T-helper 1 cell treated with Interleukin-12 subunit alpha and Interleukin-12 subunit beta and Interleukin-4 antibody, amounts not matched to agents 30 ng/mL and 1 ng/mL, for 36 hours (primary cell): Measurements from ENCODE around the gene SNAPIN. TPM values are rescaled to one million over a fixed set of nuclear protein-coding genes. Genes with fewer than 3 reads are reported as not detected.

Experiments used
- intact Hi-C: fragments of 100-400 bp; cut with micrococcal nuclease; formaldehyde crosslinking; loops from one replicate; pipeline ENCODE4 v1.15.1; 2024
- total RNA-seq: library from RNA; stranded (reverse); gene quantifications from 2 replicates; pipeline ENCODE4 v1.2.3, GENCODE V29; 2022

The SNAPIN gene
- total RNA-seq, 1 donor from 2014 or later: 36.2 TPM

DNA sequence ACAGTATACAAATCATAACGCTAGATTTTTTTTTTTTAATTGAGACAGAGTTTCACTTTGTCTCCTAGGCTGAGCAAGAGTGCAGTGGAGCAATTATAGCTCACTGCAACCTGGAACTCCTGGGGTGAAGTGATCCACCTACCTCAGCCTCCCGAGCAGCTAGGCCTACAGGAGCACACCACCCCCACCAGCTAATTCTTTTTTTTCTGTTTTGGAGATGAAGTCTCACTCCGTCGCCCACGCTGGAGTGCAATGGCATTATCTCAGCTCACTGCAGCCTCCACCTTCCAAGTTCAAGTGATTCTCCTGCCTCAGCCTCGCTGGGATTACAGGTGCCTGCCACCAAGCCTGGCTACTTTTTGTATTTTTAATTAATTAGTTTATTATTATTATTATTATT lies 41.3 kb downstream of the SNAPIN start:
- intact Hi-C loops: no loop called here

GRCh38 chr1:153705484-153705883 lies 47.0 kb downstream of the SNAPIN start:
- intact Hi-C loops: no loop called here

GRCh38 chr1:153711026-153711425 lies 52.5 kb downstream of the SNAPIN start:
- intact Hi-C loops: no loop called here

Other genes with a start within 250 kb of the SNAPIN start
- gene S100A7A, start 242.2 kb upstream of the SNAPIN start, total RNA-seq: not detected in 2 replicates
- gene S100A7, start 198.1 kb upstream of the SNAPIN start, total RNA-seq: not detected in 2 replicates
- gene S100A6, start 122.7 kb upstream of the SNAPIN start, total RNA-seq: 410 and 418 TPM in 2 replicates
- 2.6 and 3.9 TPM in 2 replicates for gene S100A5, start 117.8 kb upstream of the SNAPIN start, total RNA-seq
- gene S100A4, start 112.9 kb upstream of the SNAPIN start, total RNA-seq: 762 and 767 TPM in 2 replicates
- gene S100A3, start 109.4 kb upstream of the SNAPIN start, total RNA-seq: 0.24 TPM in 1 of 2 replicates, not detected in the other
- 0.78 TPM in 1 of 2 replicates, not detected in the other for gene S100A2, start 92.9 kb upstream of the SNAPIN start, total RNA-seq
- not detected in 2 replicates for gene S100A16, start 45.6 kb upstream of the SNAPIN start, total RNA-seq
- gene S100A14, start 42.4 kb upstream of the SNAPIN start, total RNA-seq: not detected in 2 replicates
- gene S100A13, start 31.2 kb upstream of the SNAPIN start, total RNA-seq: 2.4 and 5.1 TPM in 2 replicates
- gene S100A1, start 30.3 kb upstream of the SNAPIN start, total RNA-seq: not detected in 2 replicates
- 103 and 105 TPM in 2 replicates for gene CHTOP, start 24.6 kb upstream of the SNAPIN start, total RNA-seq
- gene ILF2, start 12.3 kb downstream of the SNAPIN start, total RNA-seq: 184 and 186 TPM in 2 replicates
- not detected in 2 replicates for gene NPR1, start 20.0 kb downstream of the SNAPIN start, total RNA-seq
- 60.6 and 64.4 TPM in 2 replicates for gene INTS3, start 69.3 kb downstream of the SNAPIN start, total RNA-seq
- 21.0 and 22.5 TPM in 2 replicates for gene SLC27A3, start 116.7 kb downstream of the SNAPIN start, total RNA-seq